HG03175 (cell line): Measurements from ENCODE around the gene SUPT3H.

ENCODE experiments used
- ATAC-seq: cut with Tn5 transposase; IDR thresholded peaks from one replicate; pipeline ENCODE4 v1.9.1; 2021; ENCODE audit warnings: mild to moderate bottlenecking, moderate library complexity; ENCODE audit not compliant: unreplicated experiment

Gene SUPT3H

DNA sequence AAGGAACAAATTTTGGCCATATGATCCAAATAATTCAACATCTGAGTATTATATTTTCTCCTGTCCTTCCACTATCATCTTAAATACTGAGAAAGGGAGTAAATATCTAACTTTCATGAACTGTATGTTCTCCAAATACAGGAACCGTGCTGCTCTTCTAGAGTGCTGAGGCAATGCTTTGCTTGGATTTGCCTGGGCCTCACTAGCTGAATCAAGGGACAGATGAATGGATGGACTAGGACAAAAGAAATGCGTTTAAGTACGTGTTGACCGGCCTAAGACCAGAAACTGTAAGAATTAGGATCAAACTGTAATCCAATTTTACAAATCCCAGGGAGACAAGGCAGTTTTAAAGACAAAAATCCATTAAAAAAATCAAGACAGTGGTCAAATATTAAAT is 412.0 kb downstream of the SUPT3H start:
- no peak for ATAC-seq

DNA sequence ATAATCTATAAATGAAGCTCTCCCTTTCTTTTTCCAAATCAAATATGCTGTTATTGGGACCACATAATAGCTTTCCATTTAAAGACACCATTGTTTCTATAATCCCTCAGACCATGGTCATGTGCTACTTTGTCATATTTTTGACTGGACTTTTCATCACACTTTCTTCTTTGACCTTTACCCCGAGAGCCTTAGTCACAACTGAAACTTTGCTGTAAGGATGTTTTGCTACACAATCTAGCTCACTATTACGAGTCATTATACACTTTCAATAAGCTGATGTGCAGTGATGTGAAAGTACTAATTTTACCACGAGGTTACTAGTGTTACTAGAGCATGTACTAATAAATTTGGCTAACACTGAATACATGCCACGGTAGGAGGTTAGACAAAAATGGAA is 416.8 kb downstream of the SUPT3H start:
- ATAC-seq: no peak

DNA sequence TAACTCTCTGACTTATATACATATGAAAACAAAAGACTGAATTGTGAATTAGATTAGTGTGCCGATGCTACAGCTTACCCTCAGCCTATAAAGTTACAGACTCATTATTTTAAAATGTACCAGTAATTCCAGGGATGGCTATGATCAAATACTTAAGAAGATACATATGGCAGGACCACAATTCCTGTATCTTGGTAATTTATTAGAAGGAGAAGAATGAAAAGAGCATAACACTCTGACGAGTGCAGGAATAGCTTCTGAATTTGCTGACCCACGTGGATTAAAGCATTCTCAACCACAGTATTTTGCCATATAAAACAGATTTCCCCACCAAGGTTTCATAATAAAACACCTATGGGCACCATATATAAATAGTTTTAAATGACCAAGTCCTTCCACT is 418.1 kb downstream of the SUPT3H start:
- no peak for ATAC-seq

DNA sequence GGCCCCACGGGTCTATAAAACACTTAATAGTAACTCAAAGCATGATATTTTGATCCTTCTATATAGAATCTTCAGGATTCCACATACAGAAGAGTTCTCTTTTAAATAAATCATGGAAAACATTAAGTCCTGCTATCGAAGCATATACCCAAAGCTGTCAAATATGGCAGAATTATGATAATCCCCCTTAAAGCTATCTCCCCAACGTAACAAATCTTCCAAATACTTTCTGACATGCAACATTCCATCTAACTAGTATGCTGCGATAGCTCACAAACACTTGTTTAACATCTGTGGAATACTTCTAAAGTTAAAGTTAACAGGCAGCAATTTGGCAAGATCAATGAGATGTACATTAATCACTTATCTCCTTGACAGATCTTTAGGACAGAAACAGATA is 420.6 kb downstream of the SUPT3H start:
- no peak for ATAC-seq

DNA sequence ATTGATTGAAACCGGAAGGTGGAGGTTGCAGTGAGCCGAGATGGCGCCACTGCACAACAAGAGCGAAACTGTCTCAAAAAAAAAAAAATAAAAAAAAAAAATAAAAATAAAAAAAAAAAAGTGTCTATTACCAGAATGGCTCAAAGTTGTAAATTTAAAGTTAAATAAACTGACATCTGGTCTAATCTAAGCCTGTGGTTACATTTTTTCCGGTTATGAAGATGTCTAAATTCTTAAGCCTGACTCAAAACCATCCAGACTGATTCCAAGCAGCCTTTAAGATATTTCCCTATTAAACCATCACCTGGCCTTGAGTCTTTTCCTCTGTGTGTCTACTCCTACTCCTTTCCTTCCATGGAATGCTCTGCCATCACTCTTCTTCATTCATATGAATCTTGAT is 421.3 kb downstream of the SUPT3H start:
- ATAC-seq: no peak

DNA sequence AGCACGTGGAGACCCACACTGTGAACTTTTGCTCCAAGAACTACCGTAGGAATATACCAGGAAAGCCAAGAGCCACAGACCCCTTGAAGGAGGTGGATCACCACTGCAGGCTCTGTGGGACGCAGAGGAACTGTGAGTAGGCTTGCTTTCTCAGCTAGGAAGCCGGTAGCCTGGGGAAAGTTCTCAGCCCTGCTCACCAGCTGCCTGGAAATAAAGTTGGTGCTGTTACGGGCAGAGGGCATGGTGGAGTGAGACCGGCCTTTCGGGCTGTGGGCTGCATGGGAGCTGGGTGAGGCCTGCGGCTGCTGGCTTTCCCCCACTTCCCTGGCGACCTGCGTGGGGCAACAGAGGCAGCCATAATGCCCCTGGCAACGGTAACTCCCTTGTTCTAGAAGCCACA is 422.6 kb downstream of the SUPT3H start:
- ATAC-seq: no peak

DNA sequence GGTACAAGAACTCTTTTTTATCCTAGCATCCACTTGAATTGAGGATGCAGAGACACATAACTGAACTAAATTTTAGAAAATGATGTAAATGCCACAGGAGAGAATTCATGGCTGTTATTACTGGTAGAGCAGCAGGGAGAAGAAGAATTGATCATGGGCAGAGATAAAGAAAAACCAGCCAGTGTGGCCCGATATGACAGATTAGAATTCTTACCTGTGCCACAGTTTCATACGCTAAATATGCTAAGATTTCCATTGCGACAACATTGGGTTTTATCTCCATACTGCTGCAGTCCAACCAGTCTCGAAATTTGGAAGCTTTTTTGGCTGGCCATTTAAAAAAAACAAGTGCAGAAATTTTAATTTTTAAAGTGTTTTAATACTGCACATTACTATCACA is 423.5 kb downstream of the SUPT3H start:
- no peak for ATAC-seq

DNA sequence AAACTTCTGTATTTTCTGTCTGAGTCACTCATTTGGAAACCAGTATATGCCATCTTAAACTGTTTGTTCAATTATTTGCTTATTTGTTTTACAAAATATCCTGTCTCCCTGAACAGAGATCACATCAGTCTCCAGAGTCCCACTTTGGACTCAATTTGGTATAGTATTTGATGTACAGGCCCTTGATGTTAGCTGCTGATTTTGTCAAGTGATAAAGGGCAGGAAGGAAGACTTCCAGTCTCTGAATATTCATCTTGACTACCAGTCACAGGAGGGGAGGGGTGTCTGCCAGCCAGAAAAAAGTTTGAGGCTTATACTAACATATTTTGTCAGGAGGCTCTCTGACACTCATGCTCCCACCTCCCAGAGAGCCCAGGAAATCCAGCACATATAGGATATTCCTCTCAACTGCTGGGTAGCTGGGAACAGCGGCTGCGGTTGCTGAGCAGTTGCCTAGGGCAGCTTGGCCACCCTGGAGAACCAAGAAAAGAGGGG is 426.4 kb downstream of the SUPT3H start:
- no peak for ATAC-seq

DNA sequence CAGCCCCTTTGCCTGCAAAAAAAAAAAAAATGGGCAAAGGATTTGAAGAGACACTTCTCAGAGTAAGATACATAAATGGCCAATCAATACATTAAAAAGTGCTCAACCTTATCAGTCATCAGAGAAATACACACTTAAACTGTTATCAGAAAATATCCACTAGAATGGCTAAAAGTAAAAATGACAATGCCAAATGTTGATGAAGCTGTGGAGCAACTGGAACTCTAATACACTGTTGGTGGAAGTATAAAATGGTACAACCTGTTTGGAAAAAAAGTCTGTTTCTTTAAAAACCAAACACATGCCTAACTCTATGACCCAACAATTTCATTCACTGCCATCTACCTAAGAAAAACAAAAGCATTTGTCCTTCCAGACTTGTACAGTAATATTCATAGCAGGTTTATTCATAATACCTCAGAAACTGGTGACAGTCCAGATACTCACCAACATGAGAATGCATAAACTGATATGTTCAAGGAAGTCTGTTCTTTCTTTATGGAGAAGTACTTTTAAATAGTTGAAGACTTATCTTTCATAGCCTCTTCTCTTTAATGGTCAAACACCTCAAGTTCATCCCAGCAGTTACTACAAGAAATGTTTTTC is 428.0 kb downstream of the SUPT3H start:
- ATAC-seq: no peak

DNA sequence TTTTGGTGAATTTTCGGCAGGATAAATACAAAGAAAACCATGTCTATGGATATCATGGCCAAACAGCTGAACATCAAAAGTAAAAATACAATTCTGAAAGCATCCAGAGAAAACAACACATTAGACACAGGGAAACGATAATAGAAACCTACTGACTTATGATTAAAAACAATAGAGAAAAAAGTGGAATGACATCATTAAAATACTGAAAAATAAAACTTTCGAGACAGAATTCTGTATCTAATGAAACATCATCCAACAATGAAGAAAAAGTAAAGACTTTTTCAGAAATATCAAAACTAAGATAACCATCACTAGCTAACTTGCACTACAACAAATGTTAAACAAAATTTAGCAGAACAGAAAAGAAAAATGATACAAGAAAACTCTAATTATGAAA is 434.2 kb downstream of the SUPT3H start:
- ATAC-seq: no peak

DNA sequence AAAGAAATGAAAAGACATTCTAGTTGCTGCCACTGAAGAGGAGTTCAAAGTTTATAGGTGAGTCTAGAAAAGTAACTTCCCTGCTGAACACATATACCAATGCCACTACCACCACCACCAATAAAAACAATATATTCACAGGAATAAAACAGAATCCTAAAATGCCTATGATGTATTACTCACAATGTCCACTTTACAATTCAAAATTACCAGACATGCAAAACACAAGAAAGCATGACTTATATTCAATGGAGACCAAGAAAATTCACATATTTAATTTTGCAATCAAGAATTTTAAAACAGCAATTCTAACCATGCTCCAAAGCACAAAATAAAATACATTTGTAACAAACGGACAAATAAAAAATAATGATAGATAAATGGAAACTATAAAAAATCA is 434.9 kb downstream of the SUPT3H start:
- no peak for ATAC-seq

DNA sequence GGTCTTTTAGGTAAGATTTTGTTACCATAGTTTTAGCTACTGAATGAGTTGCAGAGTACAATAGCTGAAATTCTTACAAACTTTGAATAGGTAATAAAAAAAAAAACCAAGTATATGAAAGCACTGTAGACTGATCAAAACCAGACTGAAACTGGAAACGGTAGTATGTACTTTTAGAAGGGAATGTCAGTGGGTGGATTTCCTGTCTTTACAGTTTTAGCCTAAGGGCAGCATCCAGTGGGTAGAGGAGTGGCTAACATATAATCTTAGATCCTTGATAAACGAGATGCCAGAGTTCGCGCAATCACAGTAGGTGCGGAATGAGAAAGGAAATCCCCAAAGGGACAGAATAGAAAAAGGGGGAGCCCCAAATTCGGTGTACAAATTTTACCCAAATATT is 435.5 kb downstream of the SUPT3H start:
- ATAC-seq: no peak

DNA sequence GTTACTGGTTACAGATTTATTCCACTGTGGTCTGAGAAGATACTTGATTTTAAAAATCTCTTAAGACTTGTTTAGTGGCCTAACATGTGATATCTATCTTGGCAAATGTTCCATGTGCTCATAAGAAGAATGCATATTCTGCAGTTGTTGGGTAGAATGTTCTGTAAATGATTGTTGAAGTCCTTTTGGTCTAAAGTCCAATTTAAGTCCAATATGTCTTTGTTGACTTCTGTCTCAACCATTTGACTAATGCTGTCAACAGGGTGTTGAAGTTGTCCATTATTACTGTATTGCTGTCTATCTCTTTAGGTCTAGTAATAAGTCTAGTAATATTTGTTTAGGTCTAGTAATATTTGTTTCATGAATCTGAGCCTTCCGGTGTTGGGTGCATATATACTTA is 437.4 kb downstream of the SUPT3H start:
- ATAC-seq: no peak

DNA sequence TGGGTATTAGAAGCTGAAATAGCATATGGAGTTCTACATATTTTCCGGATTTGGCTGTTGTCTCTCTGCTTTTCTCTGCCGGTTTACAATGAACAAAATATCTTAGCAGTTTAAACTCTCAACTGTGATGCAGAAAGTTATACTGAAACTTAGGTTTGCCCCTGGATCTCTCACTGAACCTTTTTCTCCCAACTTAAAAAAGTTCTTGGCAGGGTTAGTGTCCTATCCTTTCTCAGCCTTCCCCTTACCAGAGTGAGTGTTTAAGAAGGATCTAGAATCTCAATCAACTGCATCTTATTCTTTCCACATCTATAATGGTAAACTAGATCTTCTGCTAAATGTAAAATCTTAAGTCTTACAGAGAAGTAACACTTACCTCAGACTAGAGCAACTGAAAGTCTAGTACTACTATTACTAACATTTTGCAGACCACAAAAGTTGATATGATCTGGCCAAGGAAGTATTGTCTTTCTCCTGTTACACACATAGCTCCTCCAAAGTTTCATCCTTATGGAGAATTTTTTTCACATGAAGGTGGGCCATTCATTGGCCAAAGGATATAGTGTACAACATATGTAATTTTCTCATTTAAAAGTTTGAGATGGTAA is 441.9 kb downstream of the SUPT3H start:
- ATAC-seq: no peak

DNA sequence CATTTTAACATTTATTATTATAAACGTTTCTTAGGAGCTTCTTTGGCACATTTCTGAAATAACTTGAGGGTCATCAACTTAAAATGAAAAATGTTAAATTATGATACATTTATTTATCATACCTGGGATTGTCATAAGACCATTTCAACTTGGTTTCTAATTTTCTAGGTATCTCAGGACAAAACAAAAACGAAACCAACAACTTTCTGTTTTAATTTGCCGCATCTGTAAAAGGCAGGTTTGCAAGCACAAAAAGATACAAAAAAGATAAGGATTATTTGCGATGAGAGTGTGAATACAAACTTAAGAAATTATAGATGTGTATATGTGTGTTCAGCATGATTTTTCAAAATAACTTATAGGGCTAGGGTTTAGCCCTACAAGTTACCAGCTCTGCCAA is 444.6 kb downstream of the SUPT3H start:
- no peak for ATAC-seq

DNA sequence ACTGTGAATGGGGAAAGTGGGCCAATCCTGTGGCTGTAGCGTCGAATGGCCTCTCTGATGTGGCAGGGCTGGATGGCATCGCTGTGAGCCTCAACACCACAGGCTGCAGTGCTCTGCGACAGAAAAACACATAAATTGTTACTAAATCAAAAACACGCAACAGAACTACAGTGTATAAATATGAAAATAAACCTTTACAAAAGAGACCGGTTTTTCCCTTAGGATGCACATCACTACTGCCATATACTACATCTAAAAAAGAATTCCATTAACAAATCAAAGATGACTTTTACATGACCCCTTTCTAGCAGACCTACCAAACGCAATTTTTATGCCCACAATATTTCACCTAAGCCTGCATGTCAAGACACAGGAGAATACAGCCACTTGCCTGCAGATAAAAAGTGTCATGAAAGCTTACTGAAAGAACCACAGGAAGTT is 445.1 kb downstream of the SUPT3H start:
- no peak for ATAC-seq

DNA sequence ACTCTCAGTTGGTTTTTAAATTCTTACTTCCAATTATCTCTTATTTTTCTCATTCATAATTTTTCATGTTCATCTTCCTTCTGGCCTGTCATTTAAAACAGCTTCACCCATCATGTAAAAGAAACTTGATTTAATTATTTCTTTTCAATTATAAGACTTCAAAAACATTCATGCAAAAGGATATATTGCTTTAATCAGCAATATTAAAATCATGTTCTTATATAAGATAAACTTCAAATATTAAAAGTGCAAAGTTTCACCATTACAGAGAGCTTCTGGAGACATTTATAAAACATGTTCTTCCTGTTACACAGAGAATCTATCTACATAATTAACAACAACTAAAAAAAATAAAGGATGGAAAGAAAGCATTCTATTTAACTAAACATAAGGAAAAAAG is 446.3 kb downstream of the SUPT3H start:
- no peak for ATAC-seq

DNA sequence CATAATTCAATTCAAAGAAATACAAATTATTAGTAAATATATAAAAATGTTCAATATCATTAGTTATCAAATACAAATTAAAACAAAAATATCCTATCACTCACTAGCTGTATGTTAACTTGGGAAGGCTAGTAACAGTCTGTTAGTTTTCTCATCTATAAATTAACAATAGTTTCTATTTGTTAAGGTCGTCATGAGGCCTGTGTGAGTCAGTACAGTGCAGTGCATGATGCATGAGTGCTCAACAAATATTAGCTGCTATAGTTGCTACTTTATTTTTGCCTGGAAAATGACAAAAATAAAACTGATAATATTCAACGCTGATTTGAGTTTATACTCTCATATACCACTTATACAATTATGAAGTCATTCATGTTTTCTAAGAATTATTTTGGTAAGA is 451.2 kb downstream of the SUPT3H start:
- no peak for ATAC-seq

DNA sequence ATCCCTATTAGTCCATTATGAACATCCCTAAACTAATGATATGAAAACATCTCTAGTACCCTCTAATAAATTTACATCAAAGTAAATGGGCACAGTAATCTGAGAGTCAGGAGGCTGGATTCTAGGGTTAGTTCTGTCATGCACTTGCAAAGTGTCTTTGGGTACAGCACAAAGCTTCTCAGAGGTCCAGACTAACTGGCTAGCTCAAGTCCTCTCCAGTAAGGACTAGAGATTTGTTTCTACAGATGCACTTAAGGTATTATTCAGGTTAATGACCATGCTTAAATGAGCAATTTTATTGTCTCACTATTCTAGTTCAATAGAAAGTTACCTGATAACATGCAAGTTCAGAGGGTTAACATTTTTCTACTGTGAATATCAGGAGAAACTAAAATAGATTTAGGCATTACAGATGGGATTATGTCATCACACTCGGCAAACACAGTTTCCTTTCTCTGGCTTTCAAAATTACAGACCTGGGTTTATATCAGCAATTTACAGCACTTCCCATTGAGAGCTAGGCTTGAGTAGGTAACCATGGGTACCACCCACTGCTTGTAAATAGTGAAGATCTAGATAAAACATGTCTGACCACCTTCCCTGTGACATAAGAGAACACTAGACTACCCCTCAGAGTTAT is 452.5 kb downstream of the SUPT3H start:
- ATAC-seq: no peak

DNA sequence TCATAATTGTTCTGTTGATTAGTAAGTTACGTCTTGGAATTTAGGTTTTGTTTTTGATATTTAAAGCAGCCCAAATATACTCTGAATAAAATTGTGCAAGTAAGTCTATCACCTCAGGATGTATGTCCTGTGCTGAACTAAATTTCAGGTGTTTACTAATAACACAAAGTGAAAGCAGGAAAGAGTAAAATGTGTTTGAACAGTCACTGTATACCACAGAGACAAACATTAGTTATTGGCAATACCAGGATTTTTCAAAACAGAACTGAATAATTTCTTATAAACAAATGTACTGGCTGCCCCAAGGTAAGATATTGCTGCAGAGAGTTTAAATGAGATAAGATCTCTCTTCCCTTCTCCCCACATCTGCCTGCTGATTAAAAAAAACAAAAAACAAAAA is 454.3 kb downstream of the SUPT3H start:
- ATAC-seq: no peak

DNA sequence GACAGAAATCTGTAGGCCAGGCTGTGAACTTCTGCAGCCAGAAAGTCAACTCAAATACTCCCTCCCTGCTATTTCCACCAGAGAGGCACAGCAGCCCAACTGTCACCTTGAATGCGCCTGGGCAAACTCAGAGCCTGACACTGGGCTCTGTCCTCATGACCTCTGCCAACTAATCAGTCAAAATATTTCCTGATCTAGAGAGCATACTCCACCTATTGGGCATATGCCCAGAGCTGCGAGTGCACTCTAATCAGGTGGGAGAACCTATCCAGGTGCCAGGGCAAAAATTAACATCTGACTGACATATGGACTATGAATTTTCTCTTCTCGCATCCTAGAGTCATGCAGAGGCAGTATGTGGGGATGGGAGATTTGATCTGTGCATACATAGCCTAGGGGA is 455.9 kb downstream of the SUPT3H start:
- ATAC-seq: no peak

DNA sequence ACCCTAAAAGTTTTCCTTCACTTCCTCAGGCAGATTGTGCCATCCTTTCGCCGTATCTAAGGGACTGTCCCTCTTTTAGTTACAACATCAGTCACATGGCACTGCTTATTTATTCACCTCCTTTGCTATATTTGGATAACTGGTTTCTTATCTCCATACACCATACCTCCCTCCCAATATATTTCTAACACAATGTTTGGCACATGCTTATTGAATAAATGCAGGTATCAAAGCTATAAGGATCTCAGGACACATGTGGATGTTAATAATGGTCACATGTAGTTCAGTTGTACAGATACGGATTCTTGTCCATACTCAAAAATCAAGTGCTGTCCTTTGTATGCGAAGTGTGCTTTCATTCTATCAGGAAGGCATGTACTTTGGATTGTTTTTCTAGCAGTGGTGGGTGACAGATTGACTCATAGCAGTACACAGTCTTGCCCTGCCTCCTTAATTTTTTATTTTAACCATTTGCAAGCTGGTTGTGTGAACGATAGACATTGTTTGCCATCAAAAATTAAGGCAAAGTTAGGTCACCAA is 456.7 kb downstream of the SUPT3H start:
- no peak for ATAC-seq
